SK-N-SH treated with all-trans-retinoic acid at 6 μM for 48 hours (cell line): ENCODE data around the gene ZNF384.

ENCODE experiments used
- ISL1 ChIP-seq: fragments of 250-450 bp; sonication (Bioruptor Pico); IDR thresholded peaks from 2 replicates; pipeline ENCODE4 v2.1.2; 2022; ENCODE audit warnings: mild to moderate bottlenecking, moderate library complexity
- TCF4 ChIP-seq: fragments of 250-450 bp; sonication (Bioruptor Pico); IDR thresholded peaks from 2 replicates; pipeline ENCODE4 v1.8.0; 2021; ENCODE audit warnings: mild to moderate bottlenecking, moderate library complexity, borderline replicate concordance

- TF ChIP-seq TCF4 (no peak), ISL1 (no peak)
These were observed 35.8 kb downstream of the ZNF384 start for GRCh38 chr12:6653342-6653741.
